ENCODE measurements around the gene ABI3.

Gene ABI3

DNA sequence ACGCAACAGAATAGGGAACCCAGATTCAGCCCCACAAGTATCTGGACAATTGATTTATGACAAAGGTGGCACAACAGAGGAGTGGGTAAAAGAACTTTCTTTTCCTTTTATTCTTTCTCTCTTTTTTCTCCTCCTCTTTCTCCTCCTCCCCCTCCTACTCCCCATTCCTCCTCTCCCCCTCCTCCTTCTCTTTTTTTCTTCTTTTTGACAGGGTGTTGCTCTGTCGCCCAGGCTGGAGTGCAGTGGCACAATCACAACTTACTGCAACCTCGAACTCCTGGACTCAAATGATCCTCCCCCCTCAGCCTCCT, 16.3 kb upstream of the ABI3 start:
- Histone ChIP-seq H3K4me1 (peaks cover 21 to 38% (median 30%) of the 10 kb centered on the region in 10 experiments), H4K20me1 (no peaks in the 10 kb centered on the region), H3K27ac (peak overlapping the region in 9 of 11 experiments; percentile 47 to 99 (median 94); a peak in 16 of 22 replicates), H3K27me3 (no peaks in the 10 kb centered on the region), H3K36me3 (no peaks in the 10 kb centered on the region), H3K9me3 (replicated peaks in 1 of 11) (no peaks in the 10 kb centered on the region), H3K9ac (peak overlapping the region in 9 of 11 experiments; percentile 3 to 98 (median 85); a peak in 12 of 22 replicates), H3K4me2 (peak overlapping the region; percentile 83 to 93 (median 89)), H3K4me3 (peak overlapping the region in 7 of 10 experiments; percentile 67 to 82 (median 76); a peak in 10 of 20 replicates)
- 0 out of 22 replicates have a peak, but pooled peaks of 1 of the 11 experiments have one; percentile 4 for TF ChIP-seq Cebpa-rat (IDR thresholded peaks at IDR 0.05)

GRCh38 chr17:49195751-49196150, 14.8 kb upstream of the ABI3 start:
- no peak overlapping the region for H3K4me3 ChIP-seq
- H4K20me1 ChIP-seq = no peaks in the 10 kb centered on the region
- H3K9me3 ChIP-seq (replicated peaks in 1 of 11) = no peaks in the 10 kb centered on the region
- H3K27me3 ChIP-seq = no peaks in the 10 kb centered on the region
- no peak overlapping the region for H3K27ac ChIP-seq
- peaks cover 26 to 39% (median 34%) of the 10 kb centered on the region in 10 experiments for H3K4me1 ChIP-seq
- no peak overlapping the region for H3K9ac ChIP-seq
- H3K4me2 ChIP-seq = peak overlapping the region in 6 of 11 experiments; percentile 3 to 91 (median 85); a peak in 7 of 22 replicates
- no peak for TF ChIP-seq Cebpa-rat (IDR thresholded peaks at IDR 0.05)
- no peaks in the 10 kb centered on the region for H3K36me3 ChIP-seq

- Histone ChIP-seq H3K4me3 (no peak overlapping the region), H3K36me3 (no peaks in the 10 kb centered on the region), H3K4me1 (peaks cover 27 to 38% (median 34%) of the 10 kb centered on the region in 10 experiments), H3K9me3 (replicated peaks in 1 of 11) (no peaks in the 10 kb centered on the region), H3K27me3 (no peaks in the 10 kb centered on the region), H3K4me2 (peak overlapping the region in 1 of 11 experiments; percentile 31; a peak in 1 of 22 replicates), H3K27ac (no peak overlapping the region), H3K9ac (no peak overlapping the region), H4K20me1 (no peaks in the 10 kb centered on the region)
- TF ChIP-seq Cebpa-rat (IDR thresholded peaks at IDR 0.05) = no peak
Observed at GRCh38 chr17:49196520-49196919, 14.0 kb upstream of the ABI3 start.

GRCh38 chr17:49197346-49197998, 13.0 kb upstream of the ABI3 start:
- no peaks in the 10 kb centered on the region for H4K20me1 ChIP-seq
- no peak overlapping the region for H3K4me3 ChIP-seq
- no peak overlapping the region for H3K4me2 ChIP-seq
- no peak for TF ChIP-seq Cebpa-rat (IDR thresholded peaks at IDR 0.05)
- no peaks in the 10 kb centered on the region for H3K27me3 ChIP-seq
- no peak overlapping the region for H3K27ac ChIP-seq
- no peaks in the 10 kb centered on the region for H3K36me3 ChIP-seq
- H3K9ac ChIP-seq = no peak overlapping the region
- peaks cover 27 to 38% (median 34%) of the 10 kb centered on the region in 10 experiments for H3K4me1 ChIP-seq
- no peaks in the 10 kb centered on the region; a peak in 1 of 22 replicates for H3K9me3 ChIP-seq (replicated peaks in 1 of 11)

GRCh38 chr17:49198211-49198610, 12.3 kb upstream of the ABI3 start:
- no peak overlapping the region for H3K4me3 ChIP-seq
- no peak overlapping the region for H3K27ac ChIP-seq
- no peaks in the 10 kb centered on the region for H3K36me3 ChIP-seq
- no peak overlapping the region for H3K4me2 ChIP-seq
- H3K9me3 ChIP-seq (replicated peaks in 1 of 11) = peaks cover 0 to 2% (median 0%) of the 10 kb centered on the region in 11 experiments; a peak in 1 of 22 replicates
- H4K20me1 ChIP-seq = no peaks in the 10 kb centered on the region
- TF ChIP-seq Cebpa-rat (IDR thresholded peaks at IDR 0.05) = no peak
- no peaks in the 10 kb centered on the region for H3K27me3 ChIP-seq
- H3K4me1 ChIP-seq = peaks cover 27 to 37% (median 31%) of the 10 kb centered on the region in 10 experiments
- H3K9ac ChIP-seq = no peak overlapping the region

DNA sequence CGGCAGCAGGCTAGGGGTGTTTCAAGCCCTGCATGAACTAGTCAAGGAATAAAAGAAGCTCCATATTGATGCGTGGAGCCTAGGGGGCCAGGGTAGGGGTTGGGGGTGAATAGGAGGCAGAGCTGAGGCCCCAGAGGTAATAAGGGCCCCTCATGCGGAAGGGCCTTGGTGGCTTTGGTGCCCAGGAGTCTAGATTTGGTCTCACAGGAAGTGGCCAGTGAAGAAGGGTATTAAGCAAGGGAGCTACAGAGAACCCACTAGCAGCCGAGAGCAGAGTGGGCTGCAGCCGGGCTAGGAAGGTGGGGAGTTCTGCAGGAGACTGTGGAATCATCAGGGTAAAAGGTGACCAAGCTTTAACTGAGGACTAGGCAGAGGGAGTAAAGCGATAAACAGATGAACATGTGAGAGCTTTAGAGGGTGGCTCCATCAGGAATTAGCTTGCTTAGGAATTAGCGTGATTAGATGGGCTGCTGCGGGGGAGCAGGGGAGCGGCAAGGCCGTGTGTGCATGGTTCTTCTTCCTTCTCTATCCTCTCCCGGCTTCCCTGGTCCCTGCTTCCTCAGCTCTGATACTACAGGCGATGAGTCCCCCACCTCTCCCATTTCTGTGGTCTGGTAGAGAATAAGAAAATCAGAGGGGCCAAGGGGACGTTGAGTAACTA, 10.0 kb upstream of the ABI3 start:
- H3K27me3 ChIP-seq = no peaks in the 10 kb centered on the region
- H4K20me1 ChIP-seq = no peaks in the 10 kb centered on the region
- H3K4me2 ChIP-seq = peak overlapping the region; percentile 14 to 79 (median 53); a peak in 19 of 22 replicates
- peaks cover 13 to 33% (median 22%) of the 10 kb centered on the region in 10 experiments; a peak in 19 of 20 replicates for H3K4me1 ChIP-seq
- no peak for TF ChIP-seq Cebpa-rat (IDR thresholded peaks at IDR 0.05)
- H3K27ac ChIP-seq = no peak overlapping the region
- no peak overlapping the region; a peak in 1 of 22 replicates for H3K9ac ChIP-seq
- H3K36me3 ChIP-seq = no peaks in the 10 kb centered on the region
- H3K4me3 ChIP-seq = no peak overlapping the region
- peaks cover 0 to 3% (median 0%) of the 10 kb centered on the region in 11 experiments; a peak in 1 of 22 replicates for H3K9me3 ChIP-seq (replicated peaks in 1 of 11)

GRCh38 chr17:49201481-49201927, 9.0 kb upstream of the ABI3 start:
- Histone ChIP-seq H3K4me2 (no peak overlapping the region), H3K27ac (no peak overlapping the region), H3K27me3 (no peaks in the 10 kb centered on the region), H3K36me3 (no peaks in the 10 kb centered on the region), H3K9ac (no peak overlapping the region), H3K4me3 (no peak overlapping the region), H4K20me1 (no peaks in the 10 kb centered on the region), H3K9me3 (replicated peaks in 1 of 11) (peaks cover 0 to 3% (median 0%) of the 10 kb centered on the region in 11 experiments; a peak in 1 of 22 replicates), H3K4me1 (peaks cover 12 to 26% (median 20%) of the 10 kb centered on the region in 10 experiments; a peak in 19 of 20 replicates)
- no peak for TF ChIP-seq Cebpa-rat (IDR thresholded peaks at IDR 0.05)

- peaks cover 16 to 43% (median 25%) of the 10 kb centered on the region in 10 experiments for H3K4me1 ChIP-seq
- H3K36me3 ChIP-seq = no peaks in the 10 kb centered on the region
- H3K4me2 ChIP-seq = peak overlapping the region in 10 of 11 experiments; percentile 15 to 60 (median 39); a peak in 12 of 22 replicates
- H4K20me1 ChIP-seq = no peaks in the 10 kb centered on the region
- H3K27me3 ChIP-seq = no peaks in the 10 kb centered on the region
- H3K27ac ChIP-seq = no peak overlapping the region
- peaks cover 0 to 3% (median 0%) of the 10 kb centered on the region in 11 experiments; a peak in 1 of 22 replicates for H3K9me3 ChIP-seq (replicated peaks in 1 of 11)
- no peak for TF ChIP-seq Cebpa-rat (IDR thresholded peaks at IDR 0.05)
- H3K9ac ChIP-seq = no peak overlapping the region
- H3K4me3 ChIP-seq = no peak overlapping the region
Observed at GRCh38 chr17:49203796-49204195, 6.7 kb upstream of the ABI3 start.

DNA sequence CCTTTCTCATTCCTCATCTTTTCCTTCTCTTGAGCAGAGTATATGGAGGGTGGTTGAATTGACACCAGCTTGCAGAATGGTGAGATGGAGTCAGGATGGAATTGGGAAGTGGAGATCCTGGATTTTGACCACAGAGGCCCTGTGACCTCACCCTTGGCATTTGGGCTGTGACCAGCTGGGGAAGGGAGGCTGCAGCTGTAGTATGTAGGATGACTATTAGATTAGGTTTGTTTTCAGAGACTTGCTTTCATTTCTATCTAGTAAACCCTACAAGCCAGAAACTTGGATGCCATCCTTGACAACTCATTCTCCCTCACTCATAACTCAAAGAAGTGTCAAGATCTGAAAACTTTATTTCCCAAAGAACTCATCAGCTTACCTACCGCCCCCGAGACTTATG, 6.0 kb upstream of the ABI3 start:
- H3K9ac ChIP-seq = no peak overlapping the region
- peak overlapping the region in 7 of 11 experiments; percentile 15 to 60 (median 40); a peak in 6 of 22 replicates for H3K4me2 ChIP-seq
- no peak for TF ChIP-seq Cebpa-rat (IDR thresholded peaks at IDR 0.05)
- H3K4me1 ChIP-seq = peaks cover 23 to 50% (median 32%) of the 10 kb centered on the region in 10 experiments
- no peaks in the 10 kb centered on the region for H3K36me3 ChIP-seq
- no peak overlapping the region for H3K4me3 ChIP-seq
- peaks cover 0 to 3% (median 0%) of the 10 kb centered on the region in 11 experiments; a peak in 1 of 22 replicates for H3K9me3 ChIP-seq (replicated peaks in 1 of 11)
- no peak overlapping the region for H3K27ac ChIP-seq
- no peaks in the 10 kb centered on the region for H3K27me3 ChIP-seq
- H4K20me1 ChIP-seq = no peaks in the 10 kb centered on the region
